HFF-Myc (cell line): ENCODE results near the gene AMIGO3.
A peak's percentile ranks its signal among the peaks of the same experiment; 100 is the strongest.

Source experiments
- DNase-seq: peaks from one replicate; pipeline ENCODE4 v3.0.0-alpha.2; 2011; ENCODE audit warnings: low read depth; ENCODE audit errors: extremely low read depth
- H3K4me3 ChIP-seq: replicated peaks from 2 replicates; pipeline ENCODE4 v1.5.1; 2011; ENCODE audit warnings: low read depth, mild to moderate bottlenecking, control low read depth, low read length
- TF ChIP-seq, protein P1 (sequence below): IDR thresholded peaks from 2 replicates; pipeline ENCODE4 v1.5.1; 2012; ENCODE audit warnings: mild to moderate bottlenecking, low read depth, low read length, control low read depth; ENCODE audit errors: missing control alignments

Gene AMIGO3

GRCh38 chr3:49681543-49681942 is 37.9 kb downstream of the AMIGO3 start:
- TF ChIP-seq, protein P1, sequence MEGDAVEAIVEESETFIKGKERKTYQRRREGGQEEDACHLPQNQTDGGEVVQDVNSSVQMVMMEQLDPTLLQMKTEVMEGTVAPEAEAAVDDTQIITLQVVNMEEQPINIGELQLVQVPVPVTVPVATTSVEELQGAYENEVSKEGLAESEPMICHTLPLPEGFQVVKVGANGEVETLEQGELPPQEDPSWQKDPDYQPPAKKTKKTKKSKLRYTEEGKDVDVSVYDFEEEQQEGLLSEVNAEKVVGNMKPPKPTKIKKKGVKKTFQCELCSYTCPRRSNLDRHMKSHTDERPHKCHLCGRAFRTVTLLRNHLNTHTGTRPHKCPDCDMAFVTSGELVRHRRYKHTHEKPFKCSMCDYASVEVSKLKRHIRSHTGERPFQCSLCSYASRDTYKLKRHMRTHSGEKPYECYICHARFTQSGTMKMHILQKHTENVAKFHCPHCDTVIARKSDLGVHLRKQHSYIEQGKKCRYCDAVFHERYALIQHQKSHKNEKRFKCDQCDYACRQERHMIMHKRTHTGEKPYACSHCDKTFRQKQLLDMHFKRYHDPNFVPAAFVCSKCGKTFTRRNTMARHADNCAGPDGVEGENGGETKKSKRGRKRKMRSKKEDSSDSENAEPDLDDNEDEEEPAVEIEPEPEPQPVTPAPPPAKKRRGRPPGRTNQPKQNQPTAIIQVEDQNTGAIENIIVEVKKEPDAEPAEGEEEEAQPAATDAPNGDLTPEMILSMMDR = no peak
- H3K4me3 ChIP-seq = no peak overlapping the region
- no peak for DNase-seq

DNA sequence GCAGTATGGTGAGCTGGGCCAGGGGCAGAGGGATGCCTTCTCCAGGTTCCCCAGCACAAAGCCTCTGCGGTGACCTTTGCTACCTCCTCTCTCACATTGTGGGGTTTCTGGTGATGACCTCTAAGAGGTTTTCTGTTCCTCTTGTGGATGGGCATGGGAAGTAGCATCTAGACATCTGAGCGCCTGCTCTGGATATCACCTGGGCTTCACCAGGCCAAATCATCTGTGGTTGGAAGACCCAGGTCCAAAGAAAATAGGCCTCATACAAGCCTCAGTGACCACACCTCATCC is 38.3 kb downstream of the AMIGO3 start:
- TF ChIP-seq, protein P1 = no peak
- no peak for DNase-seq

GRCh38 chr3:49680493-49681231 is 38.8 kb downstream of the AMIGO3 start:
- no peak overlapping the region for H3K4me3 ChIP-seq
- TF ChIP-seq, protein P1 = no peak
- DNase-seq = no peak

More for the DNA sequence above, 38.3 kb downstream of the AMIGO3 start:
- H3K4me3 ChIP-seq = no peak overlapping the region

- DNase-seq = no peak
- H3K4me3 ChIP-seq = no peak overlapping the region; the same call in 1 of the 2 replicates
- TF ChIP-seq, protein P1 = no peak
Measured at GRCh38 chr3:49675912-49676311, 43.6 kb downstream of the AMIGO3 start.

DNA sequence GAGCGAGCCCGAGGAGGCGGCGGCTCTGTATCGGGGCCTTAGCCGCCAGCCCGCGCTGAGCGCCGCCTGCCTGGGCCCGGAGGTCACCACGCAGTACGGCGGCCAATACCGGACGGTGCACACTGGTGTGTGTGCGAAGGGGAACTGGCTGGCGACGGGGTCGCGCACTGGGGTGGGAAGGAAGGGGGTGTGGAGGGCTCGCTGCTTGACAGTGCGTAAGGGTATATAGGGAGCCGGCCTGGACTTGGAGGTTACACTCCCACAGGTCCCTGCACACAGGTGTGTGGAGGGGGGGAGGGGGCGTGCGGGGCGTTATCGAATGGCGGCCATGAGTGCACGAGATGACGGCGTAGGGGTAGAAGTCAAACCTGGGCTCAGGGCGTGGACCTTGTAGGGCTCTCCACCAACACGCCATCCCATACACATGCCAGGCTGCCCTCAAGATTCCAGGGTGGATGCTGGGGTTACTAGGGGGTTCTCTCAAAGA is 44.9 kb downstream of the AMIGO3 start:
- TF ChIP-seq, protein P1 = no peak
- H3K4me3 ChIP-seq = peak overlapping the region; percentile 83
- DNase-seq = no peak

DNA sequence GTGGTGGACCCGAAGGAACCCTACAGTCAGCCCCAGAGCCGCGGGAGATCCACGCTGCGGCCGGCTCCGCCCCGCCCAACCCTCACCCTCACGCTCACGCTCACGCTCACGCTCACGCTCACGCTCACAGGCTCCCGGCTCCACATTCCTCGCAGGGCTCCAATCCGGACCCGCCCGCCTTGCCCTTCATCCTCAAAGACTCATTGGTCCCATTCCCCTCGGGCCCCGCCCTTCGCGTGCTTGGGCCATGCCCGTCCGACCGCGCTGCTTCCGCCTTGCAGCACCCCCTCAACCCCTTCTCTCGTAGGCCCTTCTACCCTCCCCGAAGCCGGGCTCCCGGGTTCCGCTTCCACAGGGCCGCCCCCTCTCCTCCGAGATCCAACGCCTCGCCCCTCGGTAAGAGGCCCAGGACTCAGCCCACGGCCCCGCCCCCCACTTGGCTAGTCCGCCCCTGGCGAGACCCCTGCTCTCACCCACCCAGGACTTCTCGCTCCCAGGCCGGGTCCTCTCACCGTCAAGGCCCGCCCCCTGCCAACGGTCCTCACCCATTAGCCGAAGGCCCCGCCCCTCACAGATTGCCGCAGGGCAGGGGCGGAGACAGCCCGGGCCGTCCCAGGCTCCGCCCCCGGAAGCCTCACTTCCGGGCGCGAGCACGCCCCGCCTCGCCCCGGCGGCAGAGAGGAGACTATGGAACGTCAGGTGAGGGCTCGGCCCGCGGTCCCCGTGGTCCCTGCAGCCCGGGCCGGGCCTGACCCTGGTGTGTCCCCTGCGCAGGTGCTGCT is 45.6 kb downstream of the AMIGO3 start, which contains the start of gene APEH:
TSS of gene APEH (plus strand) at position 637 of the 782 bp plus-strand sequence. CDS start at position 688, 51 bp downstream.
- peak; percentile 92 for DNase-seq
- TF ChIP-seq, protein P1 = no peak

More for the DNA sequence above, 45.6 kb downstream of the AMIGO3 start, which contains the start of gene APEH:
- H3K4me3 ChIP-seq = peak within 1 kb of the TSS; percentile 83
